Trophoblast cell (in vitro differentiated cells and primary cell): ENCODE measurements around the gene CYP4F11.

Source experiments
- DNase-seq, 2 donors: peaks; one replicate each; pipeline ENCODE4 v3.0.0-alpha.2; 2016
- H2AFZ ChIP-seq: 2 replicates; pipeline ENCODE4 v1.6.1; 2013; ENCODE audit warnings: low read length, moderate library complexity, mild to moderate bottlenecking; ENCODE audit not compliant: insufficient read depth, poor library complexity
- H2AK5ac ChIP-seq: 2 replicates; pipeline ENCODE4 v1.6.1; 2013; ENCODE audit warnings: mild to moderate bottlenecking, low read length
- H2BK120ac ChIP-seq: 2 replicates; pipeline ENCODE4 v1.6.1; 2013; ENCODE audit warnings: low read length, mild to moderate bottlenecking, moderate library complexity; ENCODE audit not compliant: insufficient read depth, poor library complexity
- H2BK12ac ChIP-seq: 2 replicates; pipeline ENCODE4 v1.6.1; 2013; ENCODE audit warnings: mild to moderate bottlenecking, low read length, moderate library complexity
- H2BK5ac ChIP-seq: 2 replicates; pipeline ENCODE4 v1.6.1; 2013; ENCODE audit warnings: low read length, low read depth, moderate library complexity, mild to moderate bottlenecking; ENCODE audit not compliant: poor library complexity
- H3K14ac ChIP-seq: 2 replicates; pipeline ENCODE4 v1.6.1; 2013; ENCODE audit warnings: mild to moderate bottlenecking, low read length
- H3K18ac ChIP-seq: 2 replicates; pipeline ENCODE4 v1.6.1; 2013; ENCODE audit warnings: mild to moderate bottlenecking, low read length
- H3K23ac ChIP-seq: 2 replicates; pipeline ENCODE4 v1.6.1; 2013; ENCODE audit warnings: low read length
- H3K27ac ChIP-seq: 2 replicates; pipeline ENCODE4 v1.5.1; 2013; ENCODE audit warnings: low read depth, mild to moderate bottlenecking, inconsistent platforms, low read length, moderate library complexity
- H3K27me3 ChIP-seq: 2 replicates; pipeline ENCODE4 v1.6.1; 2013; ENCODE audit warnings: inconsistent platforms, mild to moderate bottlenecking, low read length, moderate library complexity; ENCODE audit not compliant: insufficient read depth
- H3K36me3 ChIP-seq, 2 experiments: 1 replicate in 1 of 2; 2 replicates in 1 of 2; pipeline ENCODE4 v1.6.1; 2013; ENCODE audit warnings: low read length in 2 of 2, mild to moderate bottlenecking in 2 of 2, moderate library complexity in 1 of 2; ENCODE audit not compliant: insufficient read depth in 2 of 2, control insufficient read depth in 1 of 2
- H3K4ac ChIP-seq: 2 replicates; pipeline ENCODE4 v1.6.1; 2013; ENCODE audit warnings: low read depth, mild to moderate bottlenecking, low read length, moderate library complexity
- H3K4me1 ChIP-seq, 2 experiments: 1 replicate in 1 of 2; 2 replicates in 1 of 2; pipeline ENCODE4 v1.6.1; 2013; ENCODE audit warnings: low read length in 2 of 2, mild to moderate bottlenecking in 2 of 2, moderate library complexity in 1 of 2; ENCODE audit not compliant: insufficient read depth in 2 of 2, control insufficient read depth in 1 of 2
- H3K4me2 ChIP-seq: 2 replicates; pipeline ENCODE4 v1.6.1; 2013; ENCODE audit warnings: inconsistent platforms, mild to moderate bottlenecking, low read length, moderate library complexity
- H3K4me3 ChIP-seq: 2 replicates; pipeline ENCODE4 v1.5.1; 2013; ENCODE audit warnings: mild to moderate bottlenecking, low read depth, low read length, inconsistent platforms
- H3K79me1 ChIP-seq: one replicate; pipeline ENCODE4 v1.6.1; 2013; ENCODE audit warnings: low read length
- H3K79me2 ChIP-seq: 2 replicates; pipeline ENCODE4 v1.6.1; 2013; ENCODE audit warnings: low read length, mild to moderate bottlenecking; ENCODE audit not compliant: control insufficient read depth, insufficient read depth, poor library complexity
- H3K9ac ChIP-seq: 2 replicates; pipeline ENCODE4 v1.6.1; 2013; ENCODE audit warnings: mild to moderate bottlenecking, low read length
- H3K9me3 ChIP-seq: 2 replicates; pipeline ENCODE4 v1.6.1; 2013; ENCODE audit warnings: low read depth, mild to moderate bottlenecking, control low read depth, inconsistent platforms, low read length; ENCODE audit not compliant: insufficient read depth
- H4K12ac ChIP-seq: 2 replicates; pipeline ENCODE4 v1.6.1; 2013; ENCODE audit warnings: low read depth, mild to moderate bottlenecking, low read length, moderate library complexity
- H4K8ac ChIP-seq: 2 replicates; pipeline ENCODE4 v1.6.1; 2013; ENCODE audit warnings: low read depth, mild to moderate bottlenecking, low read length, moderate library complexity
- H4K91ac ChIP-seq: one replicate; pipeline ENCODE4 v1.6.1; 2013; ENCODE audit warnings: low read depth, mild to moderate bottlenecking, low read length, moderate library complexity
- WGBS: extraction: QIAGEN DNeasy Blood & Tissue Kit; methylation state at CpG from one replicate; pipeline ENCODE4 v1.1.7; 2013; ENCODE audit warnings: missing lambda C conversion rate; ENCODE audit not compliant: insufficient read length, insufficient coverage; ENCODE audit errors: extremely low coverage; 5-methylcytosine and 5-hydroxymethylcytosine counted together

The CYP4F11 gene

DNA sequence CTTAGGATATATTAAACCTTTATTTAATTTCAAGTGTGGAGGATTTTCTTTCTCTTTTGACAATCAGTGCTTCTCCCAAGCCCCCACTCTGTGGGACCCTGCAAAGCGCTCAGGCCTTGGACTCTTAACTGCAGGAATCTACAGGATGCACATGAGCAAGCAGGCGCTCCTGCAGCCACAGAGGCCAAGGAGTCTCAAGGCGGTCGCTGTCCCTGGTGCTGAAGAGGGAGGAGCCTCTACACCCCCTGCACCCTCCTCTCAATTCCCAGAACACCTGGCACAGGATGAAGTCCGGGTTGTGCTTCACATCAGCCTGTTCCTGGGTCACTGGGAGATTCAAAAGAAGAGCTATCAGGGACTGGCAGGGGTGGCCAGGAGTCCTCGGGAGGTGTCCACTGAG, 28.0 kb upstream of the CYP4F11 start:
- Histone ChIP-seq H3K4me2 (no peak overlapping the region), H3K23ac (no peak overlapping the region), H2AFZ (no peak overlapping the region), H2BK12ac (no peak overlapping the region), H3K4me1 (no peaks in the 10 kb centered on the region), H4K12ac (no peak overlapping the region), H3K27me3 (no peaks in the 10 kb centered on the region), H2AK5ac (no peak overlapping the region), H4K91ac (no peak overlapping the region), H3K79me2 (no peaks in the 10 kb centered on the region), H3K27ac (no peak overlapping the region), H3K79me1 (no peaks in the 10 kb centered on the region), H3K9ac (no peak overlapping the region), H2BK120ac (no peak overlapping the region), H3K36me3 (no peaks in the 10 kb centered on the region), H3K9me3 (peaks cover 30% of the 10 kb centered on the region), H3K4me3 (no peak overlapping the region), H2BK5ac (no peak overlapping the region), H3K4ac (no peak overlapping the region), H3K14ac (no peak overlapping the region), H3K18ac (no peak overlapping the region), H4K8ac (no peak overlapping the region)
- no CpG with 5 or more reads among the region's 6 CpGs for WGBS
- DNase-seq, result peak in 1 of 2 donors; percentile 30

- Histone ChIP-seq H3K9me3 (peaks cover 20% of the 10 kb centered on the region), H3K36me3 (no peaks in the 10 kb centered on the region), H2BK12ac (no peak overlapping the region), H4K8ac (no peak overlapping the region), H3K27me3 (no peaks in the 10 kb centered on the region), H3K18ac (no peak overlapping the region), H4K12ac (no peak overlapping the region), H2BK120ac (no peak overlapping the region), H2BK5ac (no peak overlapping the region), H3K79me2 (no peaks in the 10 kb centered on the region), H3K23ac (no peak overlapping the region), H3K4me2 (no peak overlapping the region), H3K27ac (no peak overlapping the region), H3K4me1 (no peaks in the 10 kb centered on the region), H3K4me3 (no peak overlapping the region), H3K9ac (no peak overlapping the region), H4K91ac (no peak overlapping the region), H2AK5ac (no peak overlapping the region), H3K14ac (no peak overlapping the region), H3K79me1 (no peaks in the 10 kb centered on the region), H2AFZ (no peak overlapping the region), H3K4ac (no peak overlapping the region)
- whole genome bisulfite sequencing, result no CpG with 5 or more reads among the region's 6 CpGs
- DNase-seq, result no peak
Observed at GRCh38 chr19:15954820-15955219, 20.5 kb upstream of the CYP4F11 start.

- H4K91ac ChIP-seq, result no peak within 1 kb of the TSS
- no peak within 1 kb of the TSS for H4K12ac ChIP-seq
- no peaks in the 10 kb centered on the region for H3K36me3 ChIP-seq
- H2BK12ac ChIP-seq, result no peak within 1 kb of the TSS
- no peaks in the 10 kb centered on the region for H3K79me2 ChIP-seq
- H3K4me1 ChIP-seq, result no peaks in the 10 kb centered on the region
- no peak within 1 kb of the TSS for H4K8ac ChIP-seq
- no peak within 1 kb of the TSS for H3K14ac ChIP-seq
- no peaks in the 10 kb centered on the region for H3K79me1 ChIP-seq
- DNase-seq, result no peak
- H2AFZ ChIP-seq, result no peak within 1 kb of the TSS
- H3K18ac ChIP-seq, result no peak within 1 kb of the TSS
- no peak within 1 kb of the TSS for H2AK5ac ChIP-seq
- peak within 1 kb of the TSS; percentile 44 for H3K4me3 ChIP-seq
- no peak within 1 kb of the TSS for H3K9ac ChIP-seq
- H2BK120ac ChIP-seq, result no peak within 1 kb of the TSS
- no peak within 1 kb of the TSS for H3K23ac ChIP-seq
- no peak within 1 kb of the TSS for H3K4me2 ChIP-seq
- no peak within 1 kb of the TSS for H2BK5ac ChIP-seq
- peaks cover 10% of the 10 kb centered on the region for H3K9me3 ChIP-seq
- H3K4ac ChIP-seq, result no peak within 1 kb of the TSS
- no peak within 1 kb of the TSS for H3K27ac ChIP-seq
- H3K27me3 ChIP-seq, result no peaks in the 10 kb centered on the region
Observed at GRCh38 chr19:15948223-15949058, 14.1 kb upstream of the CYP4F11 start, which contains the start of gene OR10H4. Gene OR10H4, plus strand, starts transcription at chr19:15949008. Its CDS starts 0 bp downstream, at chr19:15949008.

- Histone ChIP-seq H3K4me1 (no peaks in the 10 kb centered on the region), H2BK5ac (no peak overlapping the region), H2AK5ac (no peak overlapping the region), H4K91ac (no peak overlapping the region), H2BK120ac (no peak overlapping the region), H3K4ac (no peak overlapping the region), H3K79me1 (no peaks in the 10 kb centered on the region), H3K9ac (no peak overlapping the region), H4K12ac (no peak overlapping the region), H4K8ac (no peak overlapping the region), H2AFZ (no peak overlapping the region), H3K9me3 (peaks cover 13% of the 10 kb centered on the region), H3K36me3 (no peaks in the 10 kb centered on the region), H3K27me3 (no peaks in the 10 kb centered on the region), H3K79me2 (no peaks in the 10 kb centered on the region), H2BK12ac (no peak overlapping the region), H3K23ac (no peak overlapping the region), H3K14ac (no peak overlapping the region), H3K4me3 (no peak overlapping the region), H3K18ac (no peak overlapping the region), H3K27ac (no peak overlapping the region), H3K4me2 (no peak overlapping the region)
- no CpG with 5 or more reads among the region's 4 CpGs for WGBS
- no peak for DNase-seq
Observed at GRCh38 chr19:15945301-15945700, 11.0 kb upstream of the CYP4F11 start.
